SK-MEL-5 (cell line): Measurements from ENCODE around the gene ZNF775. TPM values are rescaled to one million over a fixed set of nuclear protein-coding genes. Genes with fewer than 3 reads are reported as not detected.

Experiments
- DNase-seq: peaks from one replicate; pipeline ENCODE4 v3.0.0-alpha.2; 2016; ENCODE audit warnings: low read depth, low spot score
- in situ Hi-C: cut with HindIII; loops from 2 replicates; pipeline ENCODE4 v1.10.0; 2016; ENCODE audit warnings: low sequenced_read_pairs, high pct_unique_total_duplicates, low pct_unique_long_range_greater_than_20kb
- total RNA-seq: library from RNA; depleted of rRNA; stranded (reverse); fragments of >200 nt; shearing (Covaris generic); gene quantifications from 2 replicates; pipeline ENCODE4 v1.2.3, GENCODE V29; 2014; rRNA removed

ZNF775 gene
- total RNA-seq, 1 experiment from 2014 or later = 10.4 TPM

- DNase-seq = no peak
Observed at GRCh38 chr7:150435047-150435389, 55.9 kb downstream of the ZNF775 start.

DNA sequence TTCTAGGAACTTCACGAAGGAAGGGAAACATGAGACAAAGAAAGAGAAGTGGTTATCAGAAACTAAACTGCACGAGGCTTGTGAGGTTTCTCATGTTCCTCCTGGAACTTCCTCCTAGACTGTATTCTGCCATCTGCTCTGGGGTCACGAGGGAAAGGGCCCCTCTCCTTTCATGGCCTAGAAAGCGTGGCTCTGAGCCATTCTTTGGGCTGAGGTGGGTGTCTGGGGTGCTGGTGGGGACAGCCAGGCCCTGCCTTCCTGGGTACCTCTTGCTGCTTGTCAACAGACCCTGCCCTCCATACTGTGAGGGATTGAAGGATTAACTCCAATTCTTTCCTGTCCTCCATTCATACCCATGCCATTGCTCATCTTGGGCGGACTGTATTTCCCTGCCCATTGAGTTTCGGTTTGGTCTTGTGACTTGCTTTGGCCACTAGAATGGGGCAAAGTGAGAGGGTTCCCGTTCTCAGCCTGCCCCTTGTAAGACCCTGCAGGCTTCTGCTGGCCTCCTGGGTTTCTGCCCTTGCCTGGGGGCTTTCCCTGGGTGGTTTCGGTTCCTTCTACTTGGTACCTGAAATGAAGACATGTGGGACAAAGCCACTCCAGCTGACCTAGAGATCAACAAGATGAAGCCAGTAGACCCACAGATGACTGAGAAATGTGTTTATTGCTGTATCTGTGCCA lies 56.4 kb downstream of the ZNF775 start:
- in situ Hi-C loops = no loop called here
- no peak for DNase-seq

More at GRCh38 chr7:150435047-150435389, 55.9 kb downstream of the ZNF775 start:
- in situ Hi-C loops = no loop called here

GRCh38 chr7:150439967-150440366 lies 60.8 kb downstream of the ZNF775 start:
- DNase-seq = no peak
- in situ Hi-C loops = no loop called here

DNA sequence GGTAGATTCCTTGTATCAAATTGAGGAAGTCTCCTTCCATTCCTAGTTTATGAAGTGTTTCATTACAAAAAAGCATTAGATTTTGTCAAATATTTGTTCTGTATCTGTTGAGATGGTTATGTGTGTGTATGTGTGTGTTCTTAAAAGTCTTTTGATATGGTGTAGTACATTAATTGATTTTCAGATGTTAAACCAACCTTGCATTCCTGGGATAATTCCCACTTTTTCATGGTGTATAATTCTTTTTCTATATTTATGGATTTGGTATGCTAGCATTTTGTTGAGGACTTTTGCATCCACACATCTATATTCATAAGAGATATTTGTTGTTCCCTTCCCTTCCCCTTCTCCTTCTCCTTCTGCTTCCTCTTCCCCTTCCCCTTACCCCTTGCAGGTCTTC lies 62.4 kb downstream of the ZNF775 start:
- in situ Hi-C loops = no loop called here
- no peak for DNase-seq

DNA sequence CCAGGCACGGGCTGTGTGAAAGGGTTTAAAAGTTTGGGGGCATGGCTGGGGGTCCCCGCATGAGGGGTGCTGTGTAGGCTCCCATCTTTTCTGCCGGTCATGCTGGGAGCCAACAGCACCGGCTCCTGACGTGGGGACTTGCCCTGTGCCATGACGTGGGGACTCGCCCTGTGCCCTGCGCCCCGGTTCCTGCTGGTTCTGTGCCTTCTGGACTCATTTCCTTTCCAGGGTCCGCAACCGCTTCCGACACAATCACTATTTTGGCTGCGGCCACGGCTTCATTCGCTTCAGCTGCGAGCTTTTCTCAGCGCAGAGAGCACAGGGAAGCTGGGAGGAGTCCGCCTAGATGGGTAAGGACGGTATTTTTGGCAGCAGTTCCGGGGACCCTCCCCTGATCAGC lies 63.7 kb downstream of the ZNF775 start:
- in situ Hi-C loops = no loop called here
- DNase-seq = no peak

DNA sequence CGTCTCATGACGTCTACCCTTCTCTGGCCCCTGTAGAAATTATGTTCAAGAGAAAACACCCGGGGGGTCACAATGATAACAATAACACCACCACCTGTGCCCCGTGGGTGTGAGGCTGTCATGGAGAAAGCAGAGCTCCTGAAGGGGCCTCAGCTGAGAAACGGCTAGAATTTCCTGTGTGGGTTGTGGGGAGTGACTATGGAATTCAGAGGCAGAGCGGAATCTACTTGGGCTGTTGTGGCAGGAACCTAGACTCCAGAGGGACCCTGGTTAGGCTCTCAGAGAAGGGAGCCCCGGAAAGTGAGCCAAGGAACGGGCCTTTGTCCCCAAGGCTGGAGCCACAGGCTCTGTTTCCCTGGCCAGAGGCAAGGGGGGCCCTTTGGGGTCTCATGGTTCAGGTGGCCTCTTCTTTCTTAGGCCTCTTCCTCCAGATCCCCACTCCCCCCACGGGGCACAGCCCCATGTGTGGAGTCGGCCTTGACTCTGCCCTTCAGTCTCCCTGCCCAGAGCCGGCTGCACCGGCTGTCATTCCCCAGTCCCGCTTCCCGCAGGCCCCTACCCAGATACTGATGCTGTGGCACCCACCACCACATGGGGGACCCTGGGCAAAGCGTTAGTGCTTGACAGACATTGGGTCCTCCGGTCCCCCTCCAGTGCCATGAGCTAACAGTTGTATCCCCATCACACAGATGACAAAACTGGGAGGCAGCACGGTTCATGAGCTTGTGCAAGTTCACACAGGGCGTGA lies 64.8 kb downstream of the ZNF775 start:
- in situ Hi-C loops = no loop called here

GRCh38 chr7:150444674-150445365 lies 65.7 kb downstream of the ZNF775 start:
- in situ Hi-C loops = no loop called here
- no peak for DNase-seq

More for the DNA sequence above, 64.8 kb downstream of the ZNF775 start:
- no peak for DNase-seq

DNA sequence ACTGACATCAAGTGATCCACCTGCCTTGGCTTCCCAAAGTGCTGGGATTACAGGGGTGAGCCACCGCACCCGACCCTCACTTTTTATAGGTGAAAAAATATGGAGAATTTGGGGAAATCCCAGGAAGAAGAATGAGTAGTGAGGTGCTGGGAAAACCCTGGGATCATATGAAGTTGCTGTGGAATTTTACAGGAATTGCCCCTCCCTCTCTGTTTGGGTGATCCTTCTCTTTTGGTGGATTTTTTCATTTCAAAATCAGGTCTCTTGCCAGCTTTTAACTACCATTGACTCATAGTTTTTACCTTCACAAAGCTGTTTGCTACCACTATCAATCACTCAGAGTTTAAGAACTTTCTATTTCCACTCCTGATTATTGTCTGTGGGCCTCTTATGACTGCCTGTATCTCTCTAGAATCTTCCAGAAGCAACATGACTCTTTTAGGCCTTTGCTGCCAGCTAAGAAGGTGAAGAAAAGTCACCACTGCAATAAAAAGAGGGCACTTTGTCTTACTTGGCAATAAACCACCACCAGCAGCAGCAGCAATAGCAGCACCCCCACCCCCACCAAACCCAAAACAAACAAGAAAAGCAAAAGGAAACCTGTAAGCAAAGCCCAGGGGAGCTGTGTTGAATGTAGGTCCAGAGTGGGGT lies 67.3 kb downstream of the ZNF775 start:
- DNase-seq = no peak
- in situ Hi-C loops = no loop called here

Other genes starting within 250 kb of the ZNF775 start
- not detected in 2 replicates for gene LRRC61, start 56.0 kb upstream of the ZNF775 start, total RNA-seq
- not detected in 2 replicates for gene ACTR3C, start 55.8 kb upstream of the ZNF775 start, total RNA-seq
- gene RARRES2, start 37.7 kb upstream of the ZNF775 start, total RNA-seq = not detected in 2 replicates
- 131 TPM in 2 replicates for gene REPIN1, start 10.5 kb upstream of the ZNF775 start, total RNA-seq
- not detected in 2 replicates for gene GIMAP8, start 71.3 kb downstream of the ZNF775 start, total RNA-seq
- gene GIMAP7, start 135.5 kb downstream of the ZNF775 start, total RNA-seq = not detected in 2 replicates
- gene GIMAP4, start 188.1 kb downstream of the ZNF775 start, total RNA-seq = not detected in 2 replicates